Tongue (tissue), 2 donors: ENCODE measurements around the gene DCBLD1. TPM values are rescaled to one million over a fixed set of nuclear protein-coding genes. Genes with fewer than 3 reads are reported as not detected.

Experiments used
- DNase-seq: peaks from one replicate; pipeline ENCODE4 v3.0.0-alpha.2; 2015
- total RNA-seq: library from RNA; depleted of rRNA; stranded (reverse); fragments of >200 nt; gene quantifications from one replicate; pipeline ENCODE4 v1.2.3, GENCODE V29; 2014

The DCBLD1 gene
- total RNA-seq, 1 donor from 2014 or later: 9.9 TPM

GRCh38 chr6:117531346-117531745 is 48.9 kb downstream of the DCBLD1 start:
- no peak for DNase-seq

- no peak for DNase-seq
These were observed 49.6 kb downstream of the DCBLD1 start for GRCh38 chr6:117531809-117532725.

GRCh38 chr6:117533775-117534174 is 51.3 kb downstream of the DCBLD1 start:
- no peak for DNase-seq

- no peak for DNase-seq
These were observed 52.5 kb downstream of the DCBLD1 start for GRCh38 chr6:117534974-117535373.

- DNase-seq: no peak
These were observed 53.8 kb downstream of the DCBLD1 start for GRCh38 chr6:117536317-117536716.

- DNase-seq: no peak
These were observed 56.1 kb downstream of the DCBLD1 start for GRCh38 chr6:117538615-117539014.

- DNase-seq: no peak
These were observed 58.2 kb downstream of the DCBLD1 start for GRCh38 chr6:117540670-117541069.

- DNase-seq: no peak
These were observed 60.0 kb downstream of the DCBLD1 start for GRCh38 chr6:117542493-117542892.

GRCh38 chr6:117544716-117545115 is 62.2 kb downstream of the DCBLD1 start:
- DNase-seq: no peak

GRCh38 chr6:117545161-117545595 is 62.7 kb downstream of the DCBLD1 start:
- no peak for DNase-seq

GRCh38 chr6:117546674-117547073 is 64.2 kb downstream of the DCBLD1 start:
- DNase-seq: no peak

GRCh38 chr6:117547688-117548621 is 65.5 kb downstream of the DCBLD1 start:
- DNase-seq: peak; percentile 88

GRCh38 chr6:117548797-117549301 is 66.4 kb downstream of the DCBLD1 start:
- no peak for DNase-seq

- no peak for DNase-seq
These were observed 67.1 kb downstream of the DCBLD1 start for GRCh38 chr6:117549611-117550010.

- DNase-seq: no peak
These were observed 67.7 kb downstream of the DCBLD1 start for GRCh38 chr6:117550078-117550600.

- DNase-seq: no peak
These were observed 68.3 kb downstream of the DCBLD1 start for GRCh38 chr6:117550618-117551242.

- DNase-seq: no peak
These were observed 70.1 kb downstream of the DCBLD1 start for GRCh38 chr6:117552618-117553017.

- no peak for DNase-seq
These were observed 70.7 kb downstream of the DCBLD1 start for GRCh38 chr6:117553142-117553541.

GRCh38 chr6:117555262-117555849 is 72.9 kb downstream of the DCBLD1 start:
- DNase-seq: no peak

- DNase-seq: peak; percentile 77
These were observed 73.5 kb downstream of the DCBLD1 start for GRCh38 chr6:117555882-117556498.

GRCh38 chr6:117557951-117558350 is 75.5 kb downstream of the DCBLD1 start:
- no peak for DNase-seq
